ENCODE data around the gene CAV1.
"Not testable (repeated sequence)": the region's sequence is repeated elsewhere in the genome, so short reads cannot be mapped to it uniquely, and the experiment has no call there.

The CAV1 gene

DNA sequence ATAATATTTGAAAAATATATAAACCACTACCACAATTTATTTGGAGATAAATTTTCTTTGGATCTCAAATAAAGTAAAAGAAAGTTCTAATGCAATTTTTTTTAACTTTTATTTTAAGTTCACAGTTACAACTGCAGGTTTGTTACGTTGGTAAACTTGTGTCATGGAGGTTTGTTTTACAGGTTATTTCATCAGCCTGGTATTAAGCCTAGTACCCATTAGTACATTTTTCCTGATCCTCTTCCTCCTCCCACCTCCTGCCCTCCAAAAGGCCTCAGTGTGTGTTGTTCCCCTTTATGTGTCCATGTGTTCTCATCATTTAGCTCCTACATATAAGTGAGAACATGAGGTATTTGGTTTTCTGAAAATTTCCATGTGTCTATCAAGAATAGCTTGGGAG is 54.5 kb downstream of the CAV1 start:
- DNase-seq (ENCODE audit: low read depth in 4 of 4, low spot score in 1 of 4), result no peak

DNA sequence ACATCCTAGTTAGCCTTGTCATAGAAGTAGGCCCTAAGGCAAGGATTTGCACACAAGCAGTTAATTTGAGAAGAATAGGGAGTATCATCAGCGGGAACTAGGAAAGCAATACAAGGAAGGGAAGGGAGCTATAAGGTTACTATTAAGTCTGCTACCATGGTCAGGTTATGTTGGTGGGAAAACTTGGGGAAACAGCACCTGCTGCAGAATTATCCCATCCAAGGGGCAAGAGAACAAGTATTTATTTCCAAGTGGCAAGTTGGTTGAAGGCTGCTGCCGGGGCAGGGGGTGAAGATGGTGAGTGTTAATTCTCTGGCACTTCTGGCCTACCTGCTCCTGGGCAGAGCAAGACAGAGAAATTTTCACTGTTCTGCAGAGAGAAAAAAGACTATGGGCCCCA is 55.0 kb downstream of the CAV1 start:
- no peak for DNase-seq (ENCODE audit: low read depth in 4 of 4, low spot score in 1 of 4)

- DNase-seq (ENCODE audit: low read depth in 4 of 4, low spot score in 1 of 4), result no peak
Observed at GRCh38 chr7:116582164-116582732, 57.4 kb downstream of the CAV1 start.

DNA sequence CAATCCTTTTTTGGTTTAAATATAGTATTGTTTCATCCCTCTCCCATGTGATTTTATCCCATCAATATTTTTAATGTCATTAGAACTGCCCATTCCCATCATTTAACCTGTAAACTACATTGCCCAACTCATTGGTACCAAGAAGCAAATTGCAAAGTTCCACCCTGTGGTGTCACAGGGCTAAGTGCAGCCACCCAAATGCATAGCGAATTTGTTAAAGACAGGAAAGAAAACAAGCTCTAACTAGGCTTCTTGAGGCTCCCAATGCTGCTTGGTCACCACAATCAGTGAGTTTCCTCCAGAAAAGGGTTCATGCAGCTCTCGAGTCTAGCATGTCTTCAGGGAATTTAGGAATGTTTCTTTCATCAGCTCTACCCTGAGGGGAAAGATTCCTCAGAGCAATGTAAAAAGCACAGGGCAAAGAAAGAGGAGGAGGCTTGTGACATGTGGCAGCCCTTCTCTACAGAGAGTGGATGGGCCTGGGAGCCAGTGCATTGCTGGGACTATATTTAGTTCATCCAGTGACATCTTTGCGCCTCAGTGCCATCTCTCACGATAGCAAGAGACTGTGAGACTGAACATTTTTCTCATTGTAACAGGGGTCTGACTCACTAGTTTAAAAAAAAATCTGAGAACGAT is 58.1 kb downstream of the CAV1 start:
- DNase-seq (ENCODE audit: low read depth in 4 of 4, low spot score in 1 of 4), result no peak

DNA sequence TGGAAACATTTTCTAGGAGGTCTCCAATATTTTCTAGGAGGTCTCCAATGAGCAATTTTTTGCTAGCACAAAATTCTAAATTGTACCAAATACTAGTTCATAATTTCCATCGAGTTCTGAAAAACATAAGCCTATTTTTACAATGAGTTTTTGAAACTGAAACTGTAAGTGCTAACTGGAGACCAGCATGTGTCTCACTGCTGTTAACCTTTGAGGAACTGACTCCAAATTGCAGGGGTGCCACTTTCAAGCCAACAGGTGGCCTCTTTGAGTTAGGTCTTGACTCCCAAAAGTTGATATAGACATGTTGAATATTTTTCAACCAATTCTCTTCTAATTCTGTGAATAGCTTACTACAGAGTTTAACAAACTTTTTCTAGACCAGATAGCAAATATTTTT is 58.8 kb downstream of the CAV1 start:
- DNase-seq (ENCODE audit: low read depth in 4 of 4, low spot score in 1 of 4), result no peak

DNA sequence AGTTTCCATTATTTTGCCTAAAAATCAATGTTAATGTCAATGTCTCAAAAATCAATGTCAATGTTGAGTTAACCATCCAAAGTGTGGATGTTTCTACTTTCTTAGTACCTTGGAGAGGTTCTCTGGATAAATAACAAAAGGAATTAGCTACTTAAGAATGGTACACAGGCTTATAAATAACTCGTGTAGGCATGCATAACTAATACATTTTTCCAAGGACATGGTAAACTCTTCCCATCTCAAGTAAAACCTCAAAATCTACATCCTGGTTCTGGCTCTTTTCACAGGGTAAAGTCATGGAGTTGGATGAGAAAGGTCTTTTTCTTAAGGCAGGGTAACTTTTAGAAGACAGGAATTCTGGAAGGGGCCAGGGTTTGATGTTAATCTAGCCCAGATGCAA is 59.9 kb downstream of the CAV1 start:
- DNase-seq (ENCODE audit: low read depth in 4 of 4, low spot score in 1 of 4), result no peak

GRCh38 chr7:116585392-116585791 is 60.6 kb downstream of the CAV1 start:
- DNase-seq (ENCODE audit: low read depth in 4 of 4, low spot score in 1 of 4), result no peak

DNA sequence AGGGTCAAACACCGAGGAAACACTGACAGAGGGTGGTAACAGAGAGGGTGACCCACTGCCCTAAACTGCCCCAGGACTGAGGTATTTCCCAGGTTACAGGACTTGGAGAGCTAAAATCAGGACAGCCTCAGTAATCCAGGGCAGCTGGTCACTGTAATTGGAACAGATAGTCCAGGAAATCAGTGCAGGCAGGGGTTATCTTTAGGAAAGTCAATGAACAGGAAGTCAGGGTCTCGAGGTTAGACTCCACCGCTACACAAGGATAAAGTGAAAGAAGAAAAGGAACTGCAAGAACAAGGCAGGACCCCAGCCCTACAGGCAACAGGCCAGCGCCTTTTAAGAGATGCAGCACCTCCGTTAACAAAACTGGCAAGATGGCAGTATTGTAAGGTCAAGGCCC is 61.1 kb downstream of the CAV1 start:
- DNase-seq (ENCODE audit: low read depth in 4 of 4, low spot score in 1 of 4), result no peak

DNA sequence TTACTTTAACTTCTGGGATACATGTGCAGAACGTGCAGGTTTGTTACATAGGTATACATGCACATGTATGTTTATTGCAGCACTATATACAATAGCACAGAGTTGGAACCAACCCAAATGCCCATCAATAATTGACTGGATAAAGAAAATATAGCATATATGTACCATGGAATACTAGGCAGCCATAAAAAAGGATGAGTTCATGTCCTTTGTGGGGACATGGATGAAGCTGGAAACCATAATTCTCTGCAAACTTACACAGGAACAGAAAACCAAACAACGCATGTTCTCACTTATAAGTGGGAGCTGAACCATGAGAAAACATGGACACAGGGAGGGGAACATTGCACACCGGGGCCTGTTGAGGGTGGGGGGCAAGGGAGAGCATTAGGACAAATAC is 62.4 kb downstream of the CAV1 start:
- not testable (repeated sequence) for DNase-seq (ENCODE audit: low read depth in 4 of 4, low spot score in 1 of 4)

GRCh38 chr7:116588225-116588624 is 63.4 kb downstream of the CAV1 start:
- peak in 1 of 4 experiments; percentile 28 for DNase-seq (ENCODE audit: low read depth in 4 of 4, low spot score in 1 of 4)

GRCh38 chr7:116588641-116589594 is 64.1 kb downstream of the CAV1 start:
- DNase-seq (ENCODE audit: low read depth in 4 of 4, low spot score in 1 of 4), result no peak

- DNase-seq (ENCODE audit: low read depth in 4 of 4, low spot score in 1 of 4), result no peak
Observed at GRCh38 chr7:116591202-116592040, 66.6 kb downstream of the CAV1 start.

GRCh38 chr7:116592041-116592355 is 67.2 kb downstream of the CAV1 start:
- no peak for DNase-seq (ENCODE audit: low read depth in 4 of 4, low spot score in 1 of 4)

DNA sequence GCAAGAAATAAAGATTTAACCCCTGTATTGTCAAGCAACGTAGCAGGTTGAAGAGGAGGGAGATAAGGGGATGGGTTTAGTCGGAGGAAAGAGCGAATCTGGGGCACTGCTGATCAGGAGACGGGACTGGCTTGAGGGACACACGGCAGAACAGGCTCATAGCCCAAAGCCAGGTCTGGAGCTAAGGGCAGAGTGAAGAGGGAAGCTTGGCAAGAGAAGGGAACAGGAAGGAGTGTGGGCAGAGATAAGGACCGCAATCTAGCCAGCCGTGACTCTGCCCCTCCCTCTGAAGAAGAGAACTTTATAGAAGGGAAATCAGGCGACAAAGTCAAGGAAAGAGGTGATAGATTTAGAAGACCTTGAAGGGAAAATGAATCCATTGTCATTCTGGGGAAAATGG is 67.6 kb downstream of the CAV1 start:
- DNase-seq (ENCODE audit: low read depth in 4 of 4, low spot score in 1 of 4), result no peak

DNA sequence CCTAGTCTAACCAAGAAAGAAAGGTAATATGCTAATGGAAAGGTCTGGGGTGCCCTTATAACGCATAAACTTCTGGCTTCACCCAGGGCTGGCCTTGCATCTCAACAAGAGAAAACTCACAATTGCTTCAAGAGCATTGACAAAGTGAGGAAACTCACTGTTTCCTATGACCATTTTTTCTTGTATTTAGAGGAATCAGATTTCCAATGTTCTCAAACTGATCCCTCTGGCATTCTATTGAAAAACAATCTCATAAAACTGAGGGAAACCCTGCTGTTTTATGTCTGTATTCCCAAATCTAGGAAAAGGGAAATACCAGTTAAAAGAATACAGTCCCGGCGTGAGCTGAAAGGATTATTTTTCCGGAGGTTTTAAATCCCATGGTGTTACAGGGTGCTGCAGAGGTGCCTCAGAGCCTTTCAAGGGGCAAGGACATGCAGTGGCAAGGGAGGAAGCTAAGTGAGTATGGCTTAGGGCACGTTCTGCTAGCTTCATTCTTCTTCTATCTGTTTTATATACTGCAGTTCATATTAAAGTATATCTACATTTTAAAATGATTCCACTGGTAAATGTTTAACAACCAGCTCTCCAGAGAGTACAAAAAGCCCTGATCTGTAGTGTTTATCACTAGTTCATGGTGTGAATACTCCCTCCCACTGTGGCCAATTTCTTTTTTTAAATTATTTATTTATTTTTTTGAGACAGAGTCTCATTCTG is 68.7 kb downstream of the CAV1 start:
- DNase-seq (ENCODE audit: low read depth in 4 of 4, low spot score in 1 of 4), result no peak

DNA sequence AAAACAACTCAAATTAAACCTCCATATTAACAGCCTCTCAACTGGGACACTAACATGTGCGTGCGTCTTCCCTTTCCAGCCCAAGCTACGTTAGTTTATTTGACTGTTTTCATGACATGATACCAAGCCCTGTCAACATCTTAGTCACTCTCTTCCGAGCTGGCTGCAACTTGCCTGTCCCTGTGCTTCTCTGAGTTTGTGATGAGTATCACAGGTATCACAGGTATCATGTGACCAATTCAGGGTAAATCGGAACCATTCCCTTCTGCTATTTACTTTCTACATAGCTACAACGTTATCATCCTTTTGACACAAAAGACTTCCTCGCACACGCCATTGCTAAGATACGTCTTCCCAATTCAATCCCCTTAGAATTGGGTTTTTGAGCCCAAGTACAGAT is 70.2 kb downstream of the CAV1 start:
- DNase-seq (ENCODE audit: low read depth in 4 of 4, low spot score in 1 of 4), result no peak

- DNase-seq (ENCODE audit: low read depth in 4 of 4, low spot score in 1 of 4), result no peak
Observed at GRCh38 chr7:116597384-116597783, 72.5 kb downstream of the CAV1 start.

- DNase-seq (ENCODE audit: low read depth in 4 of 4, low spot score in 1 of 4), result no peak
Observed at GRCh38 chr7:116598278-116598677, 73.4 kb downstream of the CAV1 start.

DNA sequence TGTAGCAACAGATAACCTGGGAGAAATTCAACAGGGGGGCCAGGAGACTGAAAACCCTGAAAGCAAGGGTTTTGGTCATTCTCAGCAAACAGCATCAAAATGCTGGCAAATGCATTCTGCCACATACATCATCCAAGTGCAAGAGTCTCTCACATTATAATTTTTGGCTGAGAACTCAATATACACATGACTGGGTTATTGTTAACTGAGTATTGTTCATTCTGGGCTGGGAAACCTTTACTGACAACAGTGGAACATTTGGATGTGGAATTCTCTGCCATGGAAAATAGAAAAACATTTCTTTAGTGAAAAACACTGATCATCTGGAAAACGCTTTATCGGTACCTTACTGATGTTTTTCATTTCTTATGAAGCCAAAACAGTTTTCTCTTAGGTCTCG is 74.0 kb downstream of the CAV1 start:
- no peak for DNase-seq (ENCODE audit: low read depth in 4 of 4, low spot score in 1 of 4)

- DNase-seq (ENCODE audit: low read depth in 4 of 4, low spot score in 1 of 4), result no peak
Observed at GRCh38 chr7:116601426-116601825, 76.6 kb downstream of the CAV1 start.

GRCh38 chr7:116607299-116607698 is 82.5 kb downstream of the CAV1 start:
- DNase-seq (ENCODE audit: low read depth in 4 of 4, low spot score in 1 of 4), result no peak
